GM23338 (cell line): ENCODE data around the gene NUFIP2. TPM values are rescaled to one million over a fixed set of nuclear protein-coding genes. Genes with fewer than 3 reads are reported as not detected.
A peak's percentile ranks its signal among the peaks of the same experiment; 100 is the strongest.

Experiments
- ATAC-seq: fragments of 200-7000 bp; cut with Tn5 transposase; 3 replicates; pipeline ENCODE4 v1.9.1; 2020
- DNase-seq: peaks from one replicate; pipeline ENCODE4 v3.0.0-alpha.2; 2015; ENCODE audit warnings: low spot score
- H2AFZ ChIP-seq: fragments of 200-600 bp; sonication (generic); 2 replicates; pipeline ENCODE4 v1.8.0; 2016; ENCODE audit warnings: antibody characterized with exemption, mild to moderate bottlenecking, moderate library complexity
- H3F3A ChIP-seq: fragments of 200-600 bp; sonication (generic); replicated peaks from 2 replicates; pipeline ENCODE4 v1.8.0; 2017; ENCODE audit warnings: antibody characterized with exemption, mixed run types, low read depth
- H3K27ac ChIP-seq: fragments of 200-600 bp; sonication (generic); 2 replicates; pipeline ENCODE4 v1.6.1; 2016; ENCODE audit warnings: low read depth
- H3K27me3 ChIP-seq: fragments of 200-600 bp; sonication (generic); 2 replicates; pipeline ENCODE4 v1.8.0; 2016; ENCODE audit warnings: mild to moderate bottlenecking, mixed run types, moderate library complexity; ENCODE audit not compliant: insufficient read depth
- H3K36me3 ChIP-seq: fragments of 200-600 bp; sonication (generic); 2 replicates; pipeline ENCODE4 v1.8.0; 2016; ENCODE audit warnings: mild to moderate bottlenecking; ENCODE audit not compliant: insufficient read depth
- H3K4me1 ChIP-seq: fragments of 200-600 bp; sonication (generic); 2 replicates; pipeline ENCODE4 v1.8.0; 2016; ENCODE audit warnings: mild to moderate bottlenecking, moderate library complexity; ENCODE audit not compliant: insufficient read depth
- H3K4me2 ChIP-seq: fragments of 200-600 bp; sonication (generic); 2 replicates; pipeline ENCODE4 v1.7.1; 2017; ENCODE audit warnings: mixed run types
- H3K4me3 ChIP-seq: fragments of 200-600 bp; sonication (generic); 2 replicates; pipeline ENCODE4 v1.6.1; 2016; ENCODE audit warnings: mixed run types
- H3K79me2 ChIP-seq: fragments of 200-600 bp; sonication (generic); replicated peaks from 2 replicates; pipeline ENCODE4 v1.8.0; 2017; ENCODE audit warnings: mild to moderate bottlenecking; ENCODE audit not compliant: insufficient read depth
- H3K9me2 ChIP-seq: fragments of 200-600 bp; sonication (generic); 2 replicates; pipeline ENCODE4 v1.8.0; 2017; ENCODE audit not compliant: insufficient read depth
- H4K20me1 ChIP-seq: fragments of 200-600 bp; sonication (generic); replicated peaks from 2 replicates; pipeline ENCODE4 v1.8.0; 2017; ENCODE audit warnings: mild to moderate bottlenecking; ENCODE audit not compliant: insufficient read depth
- H3K27ac Mint-ChIP-seq: 2 replicates; pipeline ENCODE4 v1.8.0; 2020; ENCODE audit warnings: inconsistent platforms, mild to moderate bottlenecking, moderate library complexity, mixed read lengths
- H3K27me3 Mint-ChIP-seq: 3 replicates; pipeline ENCODE4 v1.8.0; 2022; ENCODE audit warnings: low read depth, mild to moderate bottlenecking, moderate library complexity, mixed read lengths, inconsistent platforms; ENCODE audit not compliant: insufficient read depth, poor library complexity
- H3K36me3 Mint-ChIP-seq: 3 replicates; pipeline ENCODE4 v1.8.0; 2021; ENCODE audit warnings: low read depth, mild to moderate bottlenecking, inconsistent platforms, moderate library complexity, mixed read lengths
- H3K4me1 Mint-ChIP-seq: 3 replicates; pipeline ENCODE4 v1.8.0; 2020; ENCODE audit warnings: mild to moderate bottlenecking, inconsistent platforms, mixed read lengths
- H3K4me3 Mint-ChIP-seq: 3 replicates; pipeline ENCODE4 v1.8.0; 2021; ENCODE audit warnings: moderate library complexity, mild to moderate bottlenecking, inconsistent platforms, mixed read lengths
- H3K9me3 Mint-ChIP-seq: 3 replicates; pipeline ENCODE4 v1.8.0; 2020; ENCODE audit warnings: moderate library complexity, mild to moderate bottlenecking, inconsistent platforms, mixed read lengths
- EZH2 ChIP-seq: fragments of 200-600 bp; sonication (generic); IDR thresholded peaks from one replicate; pipeline ENCODE4 v1.8.0; 2017; ENCODE audit warnings: antibody characterized with exemption, mild to moderate bottlenecking, low read depth; ENCODE audit not compliant: unreplicated experiment
- EZH2phosphoT487 ChIP-seq: fragments of 200-600 bp; sonication (generic); IDR thresholded peaks from one replicate; pipeline ENCODE4 v1.8.1; 2018; ENCODE audit warnings: antibody characterized with exemption; ENCODE audit not compliant: unreplicated experiment
- JUNB ChIP-seq: IDR thresholded peaks from one replicate; pipeline ENCODE4 v1.6.1; 2016; ENCODE audit warnings: antibody characterized with exemption; ENCODE audit not compliant: unreplicated experiment
- NANOG ChIP-seq: IDR thresholded peaks from 2 replicates; pipeline ENCODE4 v1.6.1; 2016; ENCODE audit warnings: antibody characterized with exemption, borderline replicate concordance
- POLR2AphosphoS5 ChIP-seq: IDR thresholded peaks from 2 replicates; pipeline ENCODE4 v1.6.1; 2016; ENCODE audit warnings: antibody characterized with exemption, low read depth
- STAT1 ChIP-seq: IDR thresholded peaks from one replicate; pipeline ENCODE4 v1.6.1; 2016; ENCODE audit warnings: antibody characterized with exemption; ENCODE audit not compliant: unreplicated experiment
- ZNF114 ChIP-seq: fragments of 250-450 bp; sonication (Bioruptor Pico); IDR thresholded peaks from 2 replicates; pipeline ENCODE4 v1.5.0; 2020; ENCODE audit warnings: mild to moderate bottlenecking, moderate library complexity
- ZNF462 ChIP-seq: fragments of 250-450 bp; sonication (Bioruptor Pico); IDR thresholded peaks from 2 replicates; pipeline ENCODE4 v1.5.0; 2020; ENCODE audit warnings: mild to moderate bottlenecking, moderate library complexity
- polyA plus RNA-seq: library from polyadenylated mRNA; unstranded; fragments of >200 nt; fragmentation: Nextera tagmentation; extraction: Ambion mirVana; gene quantifications from 2 replicates; pipeline ENCODE4 v1.2.1, GENCODE V29; 2016
- total RNA-seq: library from RNA; depleted of rRNA; stranded (reverse); fragments of >200 nt; shearing (Covaris generic); gene quantifications from 2 replicates; pipeline ENCODE4 v1.2.3, GENCODE V29; 2014

NUFIP2 gene
- total and polyA plus RNA-seq, 2 experiments from 2014 or later: 22.2 to 88.5 TPM

- H3K36me3 Mint-ChIP-seq: peaks cover 80% of the 10 kb centered on the region
- peaks cover 40% of the 10 kb centered on the region for H3K4me1 Mint-ChIP-seq
- DNase-seq: no peak
- peaks cover 10% of the 10 kb centered on the region for H3K27me3 Mint-ChIP-seq
- peaks cover 3% of the 10 kb centered on the region for H3K9me3 Mint-ChIP-seq
- Histone ChIP-seq H3K27ac (0 out of 2 replicates have a peak overlapping the region, but pooled peaks have one; percentile 30), H3F3A (peaks cover 10% of the 10 kb centered on the region; the same call in 1 of the 2 replicates), H3K79me2 (peaks cover 88% of the 10 kb centered on the region), H3K4me1 (peaks cover 30% of the 10 kb centered on the region), H3K27me3 (no peaks in the 10 kb centered on the region), H3K9me2 (no peaks in the 10 kb centered on the region), H3K4me3 (peak overlapping the region; percentile 38; the same call in 1 of the 2 replicates), H3K4me2 (peak overlapping the region; percentile 55), H4K20me1 (peaks cover 64% of the 10 kb centered on the region), H3K36me3 (peaks cover 35% of the 10 kb centered on the region), H2AFZ (no peak overlapping the region)
- ATAC-seq: no peak
- H3K4me3 Mint-ChIP-seq: peak overlapping the region; percentile 95; the same call in 2 of the 3 replicates
- TF ChIP-seq ZNF462: no peak
- TF ChIP-seq JUNB: no peak
- no peak for TF ChIP-seq POLR2AphosphoS5
- TF ChIP-seq ZNF114 (CRISPR knock-in tag): no peak
- TF ChIP-seq EZH2: no peak
- no peak for TF ChIP-seq EZH2phosphoT487
- no peak for TF ChIP-seq NANOG
- no peak for TF ChIP-seq STAT1
- H3K27ac Mint-ChIP-seq: no peak overlapping the region
Observed at GRCh38 chr17:29289852-29290251, 4.1 kb downstream of the NUFIP2 start.
